Activated CD4-positive, alpha-beta memory T cell treated with anti-CD3 and anti-CD28 coated beads, Interleukin-2, amount 10 ng/mL, durations not matched to agents 7 days and 5 days (primary cell): Measurements from ENCODE around the gene IFNAR2. TPM values are rescaled to one million over a fixed set of nuclear protein-coding genes. Genes with fewer than 3 reads are reported as not detected.

Experiments
- CTCF ChIA-PET: fragments of 350-600 bp; sonication (Branson Sonifier 250); formaldehyde crosslinking; loops from one replicate; lab custom pipeline; 2021; ENCODE audit warnings: antibody characterized with exemption, inconsistent platforms; lab: Charles Lee
- POLR2A ChIA-PET: fragments of 350-600 bp; sonication (Branson Sonifier 250); formaldehyde crosslinking; loops from one replicate; lab custom pipeline; 2021; ENCODE audit warnings: antibody characterized with exemption; lab: Charles Lee
- DNase-seq: peaks from one replicate; pipeline ENCODE4 v3.0.0-alpha.2; 2020
- H3K27ac Mint-ChIP-seq: one replicate; pipeline ENCODE4 v1.8.0; 2021; ENCODE audit warnings: mild to moderate bottlenecking, mixed read lengths
- H3K27me3 Mint-ChIP-seq: one replicate; pipeline ENCODE4 v1.8.0; 2021; ENCODE audit warnings: mixed read lengths
- H3K36me3 Mint-ChIP-seq: one replicate; pipeline ENCODE4 v1.8.0; 2021; ENCODE audit warnings: low read depth, mixed read lengths
- H3K4me1 Mint-ChIP-seq: one replicate; pipeline ENCODE4 v1.8.0; 2021; ENCODE audit warnings: mixed read lengths
- H3K4me3 Mint-ChIP-seq: one replicate; pipeline ENCODE4 v1.8.0; 2021; ENCODE audit warnings: mild to moderate bottlenecking, mixed read lengths
- H3K9me3 Mint-ChIP-seq: one replicate; pipeline ENCODE4 v1.8.0; 2021; ENCODE audit warnings: mixed read lengths
- total RNA-seq, 2 experiments: library from RNA; stranded (reverse); gene quantifications; one replicate each; pipeline ENCODE4 v1.2.3, GENCODE V29; 2021

The IFNAR2 gene
- total RNA-seq, 2 experiments from 2014 or later: 60.1 to 61.9 TPM

DNA sequence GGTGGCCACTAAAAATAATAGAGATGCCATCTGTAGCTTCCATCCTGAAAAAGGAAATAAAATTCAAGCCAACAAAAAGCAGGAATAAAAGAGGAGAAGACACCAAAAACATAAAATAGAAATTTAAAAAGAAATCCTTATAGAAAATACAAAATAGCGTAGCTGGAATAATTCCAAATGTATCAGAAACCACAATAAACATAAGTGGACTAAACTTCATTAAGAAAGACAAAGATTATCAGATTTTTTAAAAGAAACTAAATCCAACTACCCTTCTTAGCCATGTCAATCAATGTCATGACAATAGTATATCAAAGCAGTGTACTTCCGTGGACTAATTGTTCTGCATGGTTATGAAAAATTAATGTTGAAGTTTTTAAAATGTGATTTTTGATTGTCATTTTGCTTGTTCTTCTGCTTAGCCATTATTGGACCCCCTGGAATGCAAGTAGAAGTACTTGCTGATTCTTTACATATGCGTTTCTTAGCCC is 49.6 kb downstream of the IFNAR2 start:
- CTCF ChIA-PET: interaction anchor here (0.7 kb wide), 1 partner anchor 16 kb away, joined by 5 read pairs; no protein-coding TSS in a partner anchor

More for the DNA sequence above, 49.6 kb downstream of the IFNAR2 start:
- Mint-ChIP-seq H3K9me3 (peaks cover 6% of the 10 kb centered on the region), H3K4me3 (no peak overlapping the region), H3K27me3 (no peaks in the 10 kb centered on the region), H3K4me1 (peaks cover 1% of the 10 kb centered on the region), H3K36me3 (peaks cover 64% of the 10 kb centered on the region), H3K27ac (no peak overlapping the region)
- POLR2A ChIA-PET: interaction anchor here (1.4 kb wide), 1 partner anchor 9 kb away, joined by 5 read pairs; no protein-coding TSS in a partner anchor
- no peak for DNase-seq

Other genes with a start within 250 kb of the IFNAR2 start
- gene OLIG2, start 204.0 kb upstream of the IFNAR2 start, total RNA-seq: not detected
- not detected for gene OLIG1, start 159.8 kb upstream of the IFNAR2 start, total RNA-seq
- 10 to 100 TPM; 33.9 to 36.1 TPM for gene IL10RB, start 36.4 kb downstream of the IFNAR2 start, total RNA-seq
- 10 to 100 TPM; 38.6 to 39.3 TPM for gene IFNAR1, start 95.0 kb downstream of the IFNAR2 start, total RNA-seq
- 1 to 10 TPM; 4.6 to 4.7 TPM for gene IFNGR2, start 173.5 kb downstream of the IFNAR2 start, total RNA-seq